ENCODE data around the gene ARL3. TPM values are rescaled to one million over a fixed set of nuclear protein-coding genes. Genes with fewer than 3 reads are reported as not detected.

ARL3 gene
- total RNA-seq, 1 experiment from 2014 or later, result 13.3 TPM

DNA sequence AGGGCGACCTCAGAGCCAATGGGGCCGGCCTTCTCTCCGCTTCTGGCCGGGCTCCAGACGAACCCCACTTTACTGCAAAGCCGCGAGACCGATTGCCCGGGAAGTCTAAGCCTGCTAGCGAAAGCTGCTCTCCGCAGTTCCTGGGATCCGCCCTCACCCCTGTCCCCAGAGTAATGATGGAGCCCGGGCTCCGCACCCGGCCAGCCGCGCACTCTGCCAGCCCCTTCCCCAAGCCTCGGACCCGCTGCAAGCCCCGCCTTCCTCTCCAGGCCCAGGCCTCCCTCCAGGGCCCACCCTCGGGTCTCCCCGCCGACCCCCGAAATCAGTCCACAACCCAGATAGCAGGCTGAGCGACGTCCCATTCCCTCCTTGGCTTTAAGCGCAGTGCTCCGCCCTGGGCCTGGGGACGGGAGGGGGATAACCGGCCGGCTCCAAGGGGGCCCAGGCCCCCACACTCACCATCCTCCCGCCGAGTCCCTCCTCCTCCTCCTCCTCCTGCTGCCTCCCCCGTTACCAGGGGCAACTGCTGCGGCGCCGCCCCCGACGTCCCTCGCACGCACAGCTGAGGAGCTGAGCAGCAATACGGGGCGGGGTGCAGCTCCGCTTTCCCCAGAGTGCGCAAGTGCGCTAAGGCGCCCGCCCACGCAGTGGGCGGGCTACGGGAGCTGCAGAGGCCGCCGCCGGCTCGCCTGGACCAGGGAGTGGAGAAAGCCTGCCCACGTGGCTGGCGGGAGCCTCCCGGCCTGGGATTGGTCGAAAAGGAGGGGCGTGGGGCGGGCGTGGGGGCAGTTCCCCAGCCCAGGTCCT lies at the start of gene ARL3 (continued):
- no peak for TF ChIP-seq POLR2AphosphoS5 (IDR thresholded peaks at IDR 0.05; ENCODE audit: low read depth, low read length)
- TF ChIP-seq ELF1 (IDR thresholded peaks at IDR 0.05; ENCODE audit: borderline replicate concordance, low read depth), result no peak
- no peak for TF ChIP-seq SIN3A (IDR thresholded peaks at IDR 0.05; ENCODE audit: low read depth)
- TF ChIP-seq JUND (IDR thresholded peaks at IDR 0.05), result no peak
- TF ChIP-seq EZH2 (IDR thresholded peaks at IDR 0.05), result no peak
- TF ChIP-seq, protein P1, sequence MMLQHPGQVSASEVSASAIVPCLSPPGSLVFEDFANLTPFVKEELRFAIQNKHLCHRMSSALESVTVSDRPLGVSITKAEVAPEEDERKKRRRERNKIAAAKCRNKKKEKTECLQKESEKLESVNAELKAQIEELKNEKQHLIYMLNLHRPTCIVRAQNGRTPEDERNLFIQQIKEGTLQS (IDR thresholded peaks at IDR 0.05), result no peak
- peak; percentile 65 for TF ChIP-seq YY1 (IDR thresholded peaks at IDR 0.05; ENCODE audit: extremely low read depth, insufficient replicate concordance, low read depth, low read length)
- no peak for TF ChIP-seq EZH2phosphoT487 (IDR thresholded peaks at IDR 0.05; ENCODE audit: borderline replicate concordance)

DNA sequence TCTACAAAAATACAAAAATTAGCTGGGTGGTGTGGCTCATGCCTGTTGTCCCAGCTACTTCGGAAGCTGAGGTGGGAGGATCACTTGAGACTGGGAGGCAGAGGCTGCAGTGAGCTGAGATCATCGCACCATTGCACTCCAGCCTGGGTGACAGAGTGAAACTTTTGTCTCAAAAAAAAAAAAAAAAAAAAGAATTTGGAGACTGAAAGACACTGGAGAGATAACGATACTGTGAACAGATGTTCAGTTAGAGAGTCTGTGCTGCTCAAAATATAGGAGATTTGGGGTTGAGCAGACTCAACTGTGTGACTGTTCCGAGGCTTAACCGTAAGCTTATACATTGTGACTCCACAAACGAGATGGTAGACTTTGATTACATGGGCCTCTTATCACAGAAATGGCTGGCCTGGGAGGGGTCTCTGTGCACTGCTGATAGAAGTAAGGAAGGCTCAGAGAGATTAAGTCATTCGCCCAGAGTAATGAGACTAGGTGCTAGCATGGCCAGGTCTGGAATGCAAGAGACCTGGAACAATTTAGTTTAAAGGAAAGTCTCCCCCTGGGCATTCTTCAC lies 48.9 kb upstream of the ARL3 start:
- H3K79me2 ChIP-seq (ENCODE audit: insufficient read depth, low read length), result no peaks in the 10 kb centered on the region
- H3K27me3 ChIP-seq (ENCODE audit: insufficient read depth, low read length), result no peaks in the 10 kb centered on the region
- ChIA-PET POLR2A (interaction anchor here (1.5 kb wide), 1 partner anchor 19 kb away, joined by 3 read pairs; the partner anchor contains the start of gene WBP1L), CTCF (no interaction called here), RAD21 (ENCODE audit: low non-redundant PET in 1 of 2, low total read pairs in 2 of 2, uncharacterized antibody in 2 of 2, unreplicated experiment in 2 of 2) (no interaction called here)
- no peak overlapping the region for H3K4me2 ChIP-seq (ENCODE audit: low read length)
- no peak for TF ChIP-seq POLR2AphosphoS5 (IDR thresholded peaks at IDR 0.05; ENCODE audit: low read depth, low read length)
- no peak for TF ChIP-seq CBX3 (IDR thresholded peaks at IDR 0.05; ENCODE audit: low read depth)
- TF ChIP-seq, protein P2, sequence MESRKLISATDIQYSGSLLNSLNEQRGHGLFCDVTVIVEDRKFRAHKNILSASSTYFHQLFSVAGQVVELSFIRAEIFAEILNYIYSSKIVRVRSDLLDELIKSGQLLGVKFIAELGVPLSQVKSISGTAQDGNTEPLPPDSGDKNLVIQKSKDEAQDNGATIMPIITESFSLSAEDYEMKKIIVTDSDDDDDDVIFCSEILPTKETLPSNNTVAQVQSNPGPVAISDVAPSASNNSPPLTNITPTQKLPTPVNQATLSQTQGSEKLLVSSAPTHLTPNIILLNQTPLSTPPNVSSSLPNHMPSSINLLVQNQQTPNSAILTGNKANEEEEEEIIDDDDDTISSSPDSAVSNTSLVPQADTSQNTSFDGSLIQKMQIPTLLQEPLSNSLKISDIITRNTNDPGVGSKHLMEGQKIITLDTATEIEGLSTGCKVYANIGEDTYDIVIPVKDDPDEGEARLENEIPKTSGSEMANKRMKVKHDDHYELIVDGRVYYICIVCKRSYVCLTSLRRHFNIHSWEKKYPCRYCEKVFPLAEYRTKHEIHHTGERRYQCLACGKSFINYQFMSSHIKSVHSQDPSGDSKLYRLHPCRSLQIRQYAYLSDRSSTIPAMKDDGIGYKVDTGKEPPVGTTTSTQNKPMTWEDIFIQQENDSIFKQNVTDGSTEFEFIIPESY (IDR thresholded peaks at IDR 0.05; ENCODE audit: extremely low read depth, insufficient replicate concordance, low read length), result no peak
- TF ChIP-seq FOSL1 (IDR thresholded peaks at IDR 0.05; ENCODE audit: low read depth), result no peak
- no peak for TF ChIP-seq ZFX (IDR thresholded peaks at IDR 0.05)
- TF ChIP-seq SP1 (IDR thresholded peaks at IDR 0.05; ENCODE audit: low read depth), result no peak
- no peak for TF ChIP-seq SRF (IDR thresholded peaks at IDR 0.05; ENCODE audit: low read depth)
- TF ChIP-seq ELF1 (IDR thresholded peaks at IDR 0.05; ENCODE audit: borderline replicate concordance, low read depth), result no peak
- no peak for TF ChIP-seq EZH2phosphoT487 (IDR thresholded peaks at IDR 0.05; ENCODE audit: borderline replicate concordance)
- TF ChIP-seq, protein P1 (IDR thresholded peaks at IDR 0.05), result no peak
- TF ChIP-seq RAD21 (IDR thresholded peaks at IDR 0.05; ENCODE audit: low read depth), result no peak
- TF ChIP-seq, protein P3, sequence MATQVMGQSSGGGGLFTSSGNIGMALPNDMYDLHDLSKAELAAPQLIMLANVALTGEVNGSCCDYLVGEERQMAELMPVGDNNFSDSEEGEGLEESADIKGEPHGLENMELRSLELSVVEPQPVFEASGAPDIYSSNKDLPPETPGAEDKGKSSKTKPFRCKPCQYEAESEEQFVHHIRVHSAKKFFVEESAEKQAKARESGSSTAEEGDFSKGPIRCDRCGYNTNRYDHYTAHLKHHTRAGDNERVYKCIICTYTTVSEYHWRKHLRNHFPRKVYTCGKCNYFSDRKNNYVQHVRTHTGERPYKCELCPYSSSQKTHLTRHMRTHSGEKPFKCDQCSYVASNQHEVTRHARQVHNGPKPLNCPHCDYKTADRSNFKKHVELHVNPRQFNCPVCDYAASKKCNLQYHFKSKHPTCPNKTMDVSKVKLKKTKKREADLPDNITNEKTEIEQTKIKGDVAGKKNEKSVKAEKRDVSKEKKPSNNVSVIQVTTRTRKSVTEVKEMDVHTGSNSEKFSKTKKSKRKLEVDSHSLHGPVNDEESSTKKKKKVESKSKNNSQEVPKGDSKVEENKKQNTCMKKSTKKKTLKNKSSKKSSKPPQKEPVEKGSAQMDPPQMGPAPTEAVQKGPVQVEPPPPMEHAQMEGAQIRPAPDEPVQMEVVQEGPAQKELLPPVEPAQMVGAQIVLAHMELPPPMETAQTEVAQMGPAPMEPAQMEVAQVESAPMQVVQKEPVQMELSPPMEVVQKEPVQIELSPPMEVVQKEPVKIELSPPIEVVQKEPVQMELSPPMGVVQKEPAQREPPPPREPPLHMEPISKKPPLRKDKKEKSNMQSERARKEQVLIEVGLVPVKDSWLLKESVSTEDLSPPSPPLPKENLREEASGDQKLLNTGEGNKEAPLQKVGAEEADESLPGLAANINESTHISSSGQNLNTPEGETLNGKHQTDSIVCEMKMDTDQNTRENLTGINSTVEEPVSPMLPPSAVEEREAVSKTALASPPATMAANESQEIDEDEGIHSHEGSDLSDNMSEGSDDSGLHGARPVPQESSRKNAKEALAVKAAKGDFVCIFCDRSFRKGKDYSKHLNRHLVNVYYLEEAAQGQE (IDR thresholded peaks at IDR 0.05; ENCODE audit: low read depth), result no peak
- no peak for TF ChIP-seq EGR1 (IDR thresholded peaks at IDR 0.05; ENCODE audit: low read depth)
- TF ChIP-seq TCF7L2 (IDR thresholded peaks at IDR 0.05; ENCODE audit: borderline replicate concordance, extremely low read depth, insufficient read depth, insufficient read length), result no peak
- H3K36me3 ChIP-seq (ENCODE audit: control insufficient read depth in 1 of 2, insufficient read depth in 2 of 2, low read length in 2 of 2), result no peaks in the 10 kb centered on the region
- ATAC-seq, result no peak
- no peak overlapping the region for H2AFZ ChIP-seq (ENCODE audit: low read depth, low read length, poor library complexity, severe bottlenecking)
- H3K9ac ChIP-seq (ENCODE audit: low read length), result no peak overlapping the region
- intact Hi-C loops (cut with micrococcal nuclease), result no loop called here
- no peaks in the 10 kb centered on the region for H4K20me1 ChIP-seq (ENCODE audit: insufficient read depth)
- H3K27ac ChIP-seq (ENCODE audit: low read depth, low read length), result no peak overlapping the region
- no TSS peak for BruUV-seq (replicated peaks)
- no peaks in the 10 kb centered on the region for H3K9me3 ChIP-seq (ENCODE audit: control insufficient read depth in 1 of 2, insufficient read depth in 1 of 2, low read depth in 1 of 2, low read length in 2 of 2)
- no peak for DNase-seq (ENCODE audit: low read depth, low spot score)
- H3K9me2 ChIP-seq (ENCODE audit: insufficient read depth), result no peaks in the 10 kb centered on the region
- H3K4me3 ChIP-seq (replicated peaks in 1 of 2; ENCODE audit: low read depth in 1 of 2, low read length in 2 of 2), result no peak overlapping the region
- peaks cover 0 to 7% of the 10 kb centered on the region in 2 experiments; a peak in 1 of 4 replicates for H3K4me1 ChIP-seq (ENCODE audit: control insufficient read depth in 1 of 2, insufficient read depth in 2 of 2, low read length in 2 of 2)

All from HCT116 (cell line).